Fibroblast of gingiva (primary cell): ENCODE measurements around the gene SLC25A48.
"Not testable (repeated sequence)": the region's sequence is repeated elsewhere in the genome, so short reads cannot be mapped to it uniquely, and the experiment has no call there.

Experiments
- DNase-seq: peaks from one replicate; pipeline ENCODE4 v3.0.0-alpha.2; 2011; ENCODE audit warnings: low read depth

The SLC25A48 gene

DNA sequence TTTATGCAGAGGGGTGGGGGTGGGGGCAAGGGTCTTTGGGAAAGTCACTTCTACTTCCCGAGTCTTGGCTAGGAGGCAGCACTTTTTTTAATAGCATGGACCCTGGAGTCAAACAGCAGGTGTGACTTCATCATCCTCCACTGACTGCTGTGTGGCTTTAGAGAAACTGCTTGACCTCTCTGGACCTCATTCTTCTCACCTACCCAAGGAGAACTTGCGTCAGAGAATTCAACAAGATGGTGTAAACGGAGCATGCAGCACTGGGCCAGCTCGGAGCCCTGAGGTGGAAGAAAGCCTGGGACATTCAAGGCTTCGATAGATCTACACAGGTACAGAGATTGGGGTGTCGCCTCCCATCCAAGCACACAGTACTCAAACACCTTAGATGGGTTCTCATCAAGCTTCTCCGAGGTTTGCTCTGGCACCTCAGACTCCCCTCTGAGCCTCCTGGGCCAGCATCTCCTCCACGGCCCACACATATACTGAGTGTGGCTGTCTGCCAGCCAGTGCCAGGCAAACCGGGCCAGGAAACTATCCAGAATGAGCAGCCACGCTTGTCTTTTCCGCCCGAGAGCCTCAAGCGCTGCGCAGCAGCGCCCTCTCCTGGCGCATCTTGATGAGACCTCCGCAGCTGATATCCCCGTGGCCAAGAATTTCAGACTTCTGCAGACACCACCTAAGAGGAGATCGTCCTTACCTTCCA is 4.6 kb upstream of the SLC25A48 start:
- DNase-seq, result peak; percentile 34

DNA sequence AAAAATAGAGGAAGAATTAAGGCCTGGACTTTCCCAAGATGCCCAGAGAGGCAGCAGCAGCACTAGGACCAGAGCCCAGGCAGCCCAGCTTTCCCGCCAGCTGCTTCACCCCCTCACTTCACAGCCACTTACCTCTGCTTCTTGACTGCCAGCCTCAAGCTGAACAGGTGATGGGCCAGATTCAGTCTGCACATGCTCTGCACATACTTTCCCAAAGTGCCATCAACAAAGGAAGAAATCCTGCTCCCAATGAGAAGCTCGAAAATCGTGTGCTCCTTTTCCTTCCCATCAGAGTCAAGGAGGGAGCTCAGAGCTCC is 4.1 kb upstream of the SLC25A48 start:
- no peak for DNase-seq

GRCh38 chr5:135830876-135831275 is 3.6 kb upstream of the SLC25A48 start:
- DNase-seq, result no peak

- no peak for DNase-seq
Measured at GRCh38 chr5:135831439-135831838, 3.0 kb upstream of the SLC25A48 start.

GRCh38 chr5:135831851-135832555 is 2.5 kb upstream of the SLC25A48 start:
- no peak for DNase-seq

- no peak for DNase-seq
Measured at GRCh38 chr5:135832941-135833920, 1.2 kb upstream of the SLC25A48 start.

- DNase-seq, result no peak
Measured at GRCh38 chr5:135833961-135834638, 363 bp upstream of the SLC25A48 start.

- no peak for DNase-seq
Measured at GRCh38 chr5:135835766-135836165, 1.3 kb downstream of the SLC25A48 start.

- not testable (repeated sequence) for DNase-seq
Measured at GRCh38 chr5:135838395-135838794, 3.9 kb downstream of the SLC25A48 start.

DNA sequence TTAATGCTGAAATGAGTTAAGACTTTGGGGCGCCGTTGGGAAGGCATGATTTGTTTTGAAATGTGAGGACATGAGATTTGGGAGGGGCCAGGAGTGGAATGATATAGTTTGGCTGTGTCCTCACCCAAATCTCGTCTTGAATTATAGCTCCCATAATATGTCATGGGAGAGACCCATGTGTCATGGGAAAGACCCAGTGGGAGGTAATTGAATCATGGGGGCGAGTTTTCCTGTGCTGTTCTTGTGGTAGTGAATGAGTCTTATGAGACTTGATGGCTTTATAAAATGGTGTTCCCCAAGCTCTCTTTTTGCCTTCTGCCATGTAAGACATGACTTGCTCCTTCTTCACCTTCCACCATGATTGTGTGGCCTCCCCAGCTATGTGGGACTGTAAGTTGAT is 5.1 kb downstream of the SLC25A48 start:
- no peak for DNase-seq

DNA sequence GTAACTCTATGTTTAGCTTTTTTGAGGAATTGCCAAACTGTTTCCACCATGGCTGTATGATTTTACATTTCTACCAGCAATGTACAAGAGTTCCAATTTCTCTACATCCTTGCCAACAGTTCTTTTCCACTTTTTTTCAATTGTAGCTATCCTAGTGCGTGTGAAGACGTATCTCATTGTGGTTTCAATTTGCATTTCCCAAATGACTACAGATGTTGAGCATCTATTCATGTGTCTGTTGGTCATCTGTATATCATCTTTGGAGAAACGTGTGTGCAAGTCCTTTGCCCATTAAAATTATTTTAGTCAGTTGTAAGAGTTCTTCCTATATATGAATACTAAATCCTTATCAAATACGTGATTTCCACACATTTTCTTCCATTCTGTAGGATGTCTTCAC is 6.5 kb downstream of the SLC25A48 start:
- no peak for DNase-seq

- no peak for DNase-seq
Measured at GRCh38 chr5:135842737-135843136, 8.3 kb downstream of the SLC25A48 start.

- no peak for DNase-seq
Measured at GRCh38 chr5:135843571-135844337, 9.3 kb downstream of the SLC25A48 start.

DNA sequence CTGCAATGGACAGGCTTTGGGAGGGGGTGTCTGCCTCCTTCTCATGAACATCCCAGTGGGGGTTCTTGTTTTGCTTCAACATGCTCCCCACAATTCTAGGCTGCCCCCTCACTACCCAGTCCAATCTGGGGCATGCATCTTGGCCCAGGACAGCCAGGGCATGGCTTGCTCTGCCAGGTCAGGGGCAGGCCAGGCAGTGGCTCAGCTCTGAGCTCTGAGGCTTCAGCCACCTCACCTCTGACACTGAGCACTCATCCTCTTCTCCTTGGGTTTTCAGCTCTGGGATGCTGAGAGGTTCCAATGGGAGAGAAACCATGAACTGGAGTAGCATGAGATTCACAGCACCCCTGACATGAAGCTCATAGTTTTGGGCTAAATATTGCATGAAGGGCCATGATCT is 11.8 kb downstream of the SLC25A48 start:
- DNase-seq, result no peak

- no peak for DNase-seq
Measured at GRCh38 chr5:135847976-135848375, 13.5 kb downstream of the SLC25A48 start.

- DNase-seq, result no peak
Measured at GRCh38 chr5:135850231-135850630, 15.8 kb downstream of the SLC25A48 start.

GRCh38 chr5:135850671-135851070 is 16.2 kb downstream of the SLC25A48 start:
- no peak for DNase-seq

DNA sequence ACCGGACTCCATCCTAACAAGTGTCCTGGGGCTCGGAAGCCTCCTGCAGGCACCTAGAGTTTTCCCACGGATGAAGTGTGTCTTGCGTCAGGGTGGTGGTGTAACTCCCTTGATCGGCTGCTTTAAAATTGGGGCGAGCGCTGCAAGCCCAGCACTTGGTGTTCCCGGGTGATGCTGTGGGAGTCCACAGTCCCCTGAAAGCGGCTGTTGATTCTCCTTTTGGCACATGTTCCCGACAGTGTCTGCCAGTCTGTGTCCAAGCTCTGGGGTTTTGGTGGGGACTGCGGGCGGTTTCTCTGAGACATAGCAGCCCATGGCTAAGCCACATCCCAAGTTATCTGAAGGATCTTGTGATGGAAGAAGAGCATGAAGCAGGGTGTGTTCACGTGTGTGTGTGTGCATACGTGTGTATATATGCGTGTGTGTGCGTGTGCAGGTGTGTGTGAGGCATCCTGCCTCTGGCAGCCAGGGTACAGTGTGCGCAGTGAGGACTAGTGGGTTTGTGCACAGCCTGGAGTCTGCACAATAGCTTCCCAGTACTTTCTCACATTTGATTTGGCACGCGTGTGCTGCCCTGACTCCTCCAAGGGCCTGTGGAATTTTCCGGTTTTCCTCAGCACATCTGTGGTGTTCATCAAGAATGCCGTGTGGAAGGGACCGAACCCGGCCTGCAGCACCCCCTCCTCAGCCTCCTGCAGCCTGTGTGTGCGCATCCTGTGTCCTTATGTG is 16.9 kb downstream of the SLC25A48 start:
- DNase-seq, result no peak

DNA sequence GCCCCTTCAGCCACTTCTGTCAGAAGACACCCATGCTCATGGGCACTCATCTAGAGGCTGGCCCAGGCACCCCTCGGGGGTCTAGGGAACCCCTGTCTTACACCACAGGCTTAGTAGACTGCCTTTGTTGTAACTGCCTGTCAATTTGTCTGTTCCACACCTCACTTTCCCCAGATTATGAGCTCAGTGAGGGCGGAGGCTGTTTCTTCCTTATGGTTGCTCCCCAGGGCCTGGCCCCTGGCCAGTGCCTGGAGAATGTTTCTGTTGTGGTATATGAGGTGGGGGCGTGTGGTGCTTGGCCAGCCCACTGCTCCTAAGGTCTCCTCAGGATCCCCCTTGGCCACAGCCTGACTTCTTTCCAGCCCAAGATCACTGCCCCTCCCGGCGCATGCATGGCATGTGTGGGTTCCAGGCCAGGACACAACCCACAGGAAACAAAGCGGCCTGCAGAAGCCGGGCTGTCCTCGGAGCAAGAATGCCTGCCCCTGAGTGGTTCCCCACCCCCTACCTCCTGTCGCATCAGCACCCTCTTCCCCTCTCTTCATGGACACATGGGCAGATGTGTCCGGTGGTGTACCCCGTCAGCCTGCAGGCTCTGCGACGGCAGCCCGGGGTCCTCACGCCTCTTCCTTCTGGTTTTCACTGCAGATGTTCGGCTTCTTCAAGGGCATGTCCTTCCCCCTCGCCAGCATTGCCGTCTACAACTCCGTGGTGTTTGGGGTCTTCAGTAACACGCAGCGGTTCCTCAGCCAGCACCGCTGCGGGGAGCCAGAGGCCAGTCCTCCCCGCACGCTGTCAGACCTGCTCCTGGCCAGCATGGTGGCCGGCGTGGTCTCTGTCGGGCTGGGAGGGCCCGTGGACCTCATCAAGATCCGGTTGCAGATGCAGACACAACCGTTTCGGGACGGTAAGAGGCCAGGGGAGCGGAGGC is 17.7 kb downstream of the SLC25A48 start:
- DNase-seq, result no peak
